ENCODE measurements around the gene AGT.

The AGT gene

GRCh38 chr1:230749150-230749549, 35.2 kb upstream of the AGT start:
- Histone ChIP-seq H3K4me2 (ENCODE audit: low read depth, low read length, poor library complexity, severe bottlenecking) (no peak overlapping the region), H3F3A (ENCODE audit: insufficient read depth) (no peaks in the 10 kb centered on the region), H3K4me3 (ENCODE audit: insufficient read depth, low read length, poor library complexity, severe bottlenecking) (no peak overlapping the region), H4K20me1 (ENCODE audit: low read depth, low read length) (no peaks in the 10 kb centered on the region), H3K9me3 (ENCODE audit: insufficient read depth, low read length) (no peaks in the 10 kb centered on the region), H2AFZ (ENCODE audit: low read depth, low read length, severe bottlenecking) (no peak overlapping the region), H3K27ac (ENCODE audit: low read depth, low read length) (no peak overlapping the region), H3K9me2 (replicated peaks; ENCODE audit: insufficient read depth, low read length) (no peaks in the 10 kb centered on the region), H3K27me3 (ENCODE audit: low read length) (no peaks in the 10 kb centered on the region), H3K79me2 (ENCODE audit: insufficient read depth, low read length) (no peaks in the 10 kb centered on the region), H3K36me3 (ENCODE audit: low read length) (no peaks in the 10 kb centered on the region), H3K9ac (ENCODE audit: low read length) (no peak overlapping the region)
- no peak for TF ChIP-seq CTCF (IDR thresholded peaks at IDR 0.05; ENCODE audit: insufficient read depth, low read length, poor library complexity, severe bottlenecking)
- TF ChIP-seq EZH2phosphoT487 (conservative IDR thresholded peaks at IDR 0.05; ENCODE audit: low read length), result no peak

- Histone ChIP-seq H3K9ac (ENCODE audit: low read length) (no peak overlapping the region), H3K4me2 (ENCODE audit: low read depth, low read length, poor library complexity, severe bottlenecking) (no peak overlapping the region)
Measured at GRCh38 chr1:230747890-230748800, 34.2 kb upstream of the AGT start.

GRCh38 chr1:230747127-230747730, 33.3 kb upstream of the AGT start, which contains the start of gene CAPN9:
CAPN9 (plus strand) TSS chr1:230747388; CDS start chr1:230747497, 109 bp downstream.
- Histone ChIP-seq H2AFZ (ENCODE audit: low read depth, low read length, severe bottlenecking) (no peak within 1 kb of the TSS), H3K36me3 (ENCODE audit: low read length) (no peaks in the 10 kb centered on the region), H3K79me2 (ENCODE audit: insufficient read depth, low read length) (no peaks in the 10 kb centered on the region), H3K9me3 (ENCODE audit: insufficient read depth, low read length) (no peaks in the 10 kb centered on the region), H3K4me2 (ENCODE audit: low read depth, low read length, poor library complexity, severe bottlenecking) (no peak within 1 kb of the TSS), H3K9ac (ENCODE audit: low read length) (no peak within 1 kb of the TSS), H3K27me3 (ENCODE audit: low read length) (no peaks in the 10 kb centered on the region), H3K27ac (ENCODE audit: low read depth, low read length) (no peak within 1 kb of the TSS), H4K20me1 (ENCODE audit: low read depth, low read length) (no peaks in the 10 kb centered on the region), H3F3A (ENCODE audit: insufficient read depth) (no peaks in the 10 kb centered on the region), H3K4me3 (ENCODE audit: insufficient read depth, low read length, poor library complexity, severe bottlenecking) (no peak within 1 kb of the TSS), H3K9me2 (replicated peaks; ENCODE audit: insufficient read depth, low read length) (no peaks in the 10 kb centered on the region)
- TF ChIP-seq EZH2phosphoT487 (conservative IDR thresholded peaks at IDR 0.05; ENCODE audit: low read length), result no peak
- TF ChIP-seq CTCF (IDR thresholded peaks at IDR 0.05; ENCODE audit: insufficient read depth, low read length, poor library complexity, severe bottlenecking), result no peak

More at GRCh38 chr1:230747890-230748800, 34.2 kb upstream of the AGT start:
- no peaks in the 10 kb centered on the region for H3K9me3 ChIP-seq (ENCODE audit: insufficient read depth, low read length)
- H2AFZ ChIP-seq (ENCODE audit: low read depth, low read length, severe bottlenecking), result no peak overlapping the region
- H3K79me2 ChIP-seq (ENCODE audit: insufficient read depth, low read length), result no peaks in the 10 kb centered on the region
- no peaks in the 10 kb centered on the region for H3F3A ChIP-seq (ENCODE audit: insufficient read depth)
- H3K36me3 ChIP-seq (ENCODE audit: low read length), result no peaks in the 10 kb centered on the region
- no peaks in the 10 kb centered on the region for H4K20me1 ChIP-seq (ENCODE audit: low read depth, low read length)
- H3K27me3 ChIP-seq (ENCODE audit: low read length), result no peaks in the 10 kb centered on the region
- H3K27ac ChIP-seq (ENCODE audit: low read depth, low read length), result no peak overlapping the region
- no peaks in the 10 kb centered on the region for H3K9me2 ChIP-seq (replicated peaks; ENCODE audit: insufficient read depth, low read length)
- no peak overlapping the region for H3K4me3 ChIP-seq (ENCODE audit: insufficient read depth, low read length, poor library complexity, severe bottlenecking)
- no peak for TF ChIP-seq CTCF (IDR thresholded peaks at IDR 0.05; ENCODE audit: insufficient read depth, low read length, poor library complexity, severe bottlenecking)
- no peak for TF ChIP-seq EZH2phosphoT487 (conservative IDR thresholded peaks at IDR 0.05; ENCODE audit: low read length)

Data from SU-DHL-6 (cell line).